HG03439 (cell line): ENCODE results near the gene EVI2B.
"Not testable (repeated sequence)": the region's sequence is repeated elsewhere in the genome, so short reads cannot be mapped to it uniquely, and the experiment has no call there.

Experiments
- ATAC-seq: cut with Tn5 transposase; IDR thresholded peaks from one replicate; pipeline ENCODE4 v1.9.1; 2021; ENCODE audit warnings: mild to moderate bottlenecking, moderate library complexity; ENCODE audit not compliant: unreplicated experiment

The EVI2B gene

DNA sequence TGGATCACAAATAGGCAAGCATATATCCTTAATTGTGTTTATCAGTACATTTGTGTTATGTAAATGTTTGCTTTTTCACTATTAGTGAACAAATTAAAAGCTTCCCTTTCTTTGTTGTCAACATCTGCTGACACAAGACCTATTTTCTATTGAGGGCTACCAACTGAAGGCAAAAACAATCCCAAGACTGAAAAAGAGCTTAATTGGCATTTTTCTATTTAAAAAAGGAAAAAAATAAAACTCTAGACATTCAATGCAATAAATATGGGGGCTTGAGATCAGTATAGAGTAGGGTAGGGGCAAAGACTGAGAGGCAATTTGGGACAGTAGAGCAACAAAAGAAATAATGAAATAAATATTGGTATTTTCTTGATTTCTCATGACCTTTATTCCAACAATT lies 41.1 kb downstream of the EVI2B start:
- ATAC-seq, result no peak

DNA sequence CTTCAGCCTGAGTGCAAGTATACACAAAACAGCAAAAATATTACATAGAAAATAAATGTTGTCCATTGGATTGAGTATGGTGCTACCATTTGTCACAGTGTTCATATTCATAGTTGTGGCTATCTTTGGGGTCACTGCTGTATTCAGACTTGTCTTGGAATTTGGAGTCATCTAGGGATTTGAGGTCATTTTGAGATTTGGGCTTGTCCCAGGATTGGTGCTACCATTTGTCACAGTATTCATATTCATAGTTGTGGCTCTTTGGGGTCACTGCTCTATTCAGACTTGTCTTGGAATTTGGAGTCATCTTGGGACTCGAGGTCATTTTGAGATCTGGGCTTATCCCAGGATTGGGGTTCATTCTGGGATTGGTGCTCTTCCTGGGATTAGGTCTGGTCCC lies 41.6 kb downstream of the EVI2B start:
- ATAC-seq, result no peak

DNA sequence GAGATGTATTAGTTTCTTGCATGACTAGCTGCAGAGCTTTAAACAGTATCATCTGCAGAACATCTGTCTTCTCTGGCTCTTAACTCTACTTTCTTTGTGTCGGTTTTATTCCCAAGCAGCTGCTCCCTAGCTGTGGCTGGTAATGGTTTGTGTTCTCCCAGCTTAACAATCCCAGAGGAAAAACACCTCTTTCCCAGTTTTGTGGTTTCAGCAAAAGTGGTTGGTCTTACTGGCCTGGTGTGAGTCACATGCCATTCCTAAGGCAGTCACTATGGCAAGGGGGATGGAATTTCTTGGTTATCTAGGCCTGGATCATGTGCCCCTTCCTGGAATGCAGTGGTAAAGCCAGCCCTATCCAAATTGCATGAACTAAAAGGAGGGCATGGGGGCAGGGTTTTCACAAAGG lies 44.3 kb downstream of the EVI2B start:
- ATAC-seq, result no peak

DNA sequence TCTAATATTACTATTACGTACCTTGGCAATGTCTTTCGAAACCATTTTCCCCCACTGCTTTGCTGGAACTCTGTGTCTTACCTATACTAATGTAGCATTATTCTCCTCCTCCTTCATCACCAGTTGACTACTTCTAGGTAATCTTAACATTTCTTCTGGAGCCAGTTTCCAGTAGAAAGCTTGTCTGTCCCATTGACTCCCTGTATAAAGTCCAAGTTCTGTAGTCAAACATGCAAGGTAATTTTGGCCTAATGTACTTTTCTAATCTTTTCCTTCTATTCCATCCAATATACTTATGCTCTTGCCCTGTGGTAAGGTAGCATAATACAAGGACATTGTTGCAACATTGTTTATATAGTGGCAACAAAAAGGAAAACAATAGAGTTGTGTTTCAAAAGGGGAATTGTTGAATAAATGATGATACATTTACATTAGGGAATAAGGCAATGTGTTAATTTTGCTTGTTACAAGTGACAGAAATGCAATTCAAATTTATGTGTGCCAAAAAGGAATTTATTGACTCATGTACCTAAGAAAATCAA lies 44.7 kb downstream of the EVI2B start:
- no peak for ATAC-seq

DNA sequence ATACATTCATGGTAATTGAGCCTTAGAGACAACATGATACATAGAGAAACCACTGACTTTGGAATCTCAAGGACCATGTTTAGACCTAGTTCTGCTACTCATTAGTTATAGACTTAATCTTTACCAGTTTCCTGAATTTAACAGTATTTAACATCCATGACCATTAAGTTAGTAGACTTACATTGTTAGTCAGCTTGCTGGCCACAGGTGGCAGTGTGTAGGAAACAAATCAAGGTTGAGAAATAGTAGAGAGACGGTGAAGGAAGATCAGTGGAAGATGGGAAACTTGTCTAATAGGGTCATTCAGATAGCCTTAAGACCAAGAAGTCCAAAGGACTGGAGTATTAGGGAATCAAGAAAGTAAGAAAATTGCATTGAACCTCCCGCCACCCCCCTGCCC lies 47.8 kb downstream of the EVI2B start:
- no peak for ATAC-seq

DNA sequence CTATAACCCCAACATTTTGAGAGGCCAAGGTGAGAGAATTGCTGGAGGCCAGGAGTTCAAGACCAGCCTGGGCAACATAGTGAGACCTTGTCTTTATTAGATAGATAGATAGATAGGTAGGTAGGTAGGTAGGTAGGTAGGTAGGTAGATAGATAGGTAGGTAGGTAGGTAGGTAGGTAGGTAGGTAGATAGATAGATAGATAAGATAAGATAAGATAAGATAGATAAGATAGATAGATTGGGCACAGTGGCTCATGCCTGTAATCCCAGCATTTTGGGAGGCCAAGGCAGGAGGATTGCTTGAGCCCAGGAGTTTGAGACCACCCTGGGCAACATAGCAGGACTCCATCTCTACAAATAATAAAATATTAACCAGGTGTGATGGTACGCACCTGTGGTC lies 50.9 kb downstream of the EVI2B start:
- not testable (repeated sequence) for ATAC-seq

DNA sequence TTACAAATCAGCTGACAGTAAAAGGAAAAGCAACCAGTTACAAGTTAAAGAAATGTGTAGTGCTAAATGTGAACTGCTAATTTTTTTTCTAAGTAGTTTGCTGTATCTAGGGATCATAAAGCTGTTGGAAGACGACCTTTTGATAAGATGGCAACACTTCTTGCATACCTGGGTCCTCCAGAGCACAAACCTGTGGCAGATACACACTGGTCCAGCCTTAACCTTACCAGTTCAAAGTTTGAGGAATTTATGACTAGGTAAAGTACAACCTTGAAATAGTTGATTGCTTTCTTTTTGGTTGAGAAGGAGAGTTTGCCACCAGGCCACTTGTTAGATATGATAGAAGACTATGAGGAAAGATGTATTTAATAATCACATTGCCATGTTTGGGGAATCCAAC lies 52.3 kb downstream of the EVI2B start:
- no peak for ATAC-seq

DNA sequence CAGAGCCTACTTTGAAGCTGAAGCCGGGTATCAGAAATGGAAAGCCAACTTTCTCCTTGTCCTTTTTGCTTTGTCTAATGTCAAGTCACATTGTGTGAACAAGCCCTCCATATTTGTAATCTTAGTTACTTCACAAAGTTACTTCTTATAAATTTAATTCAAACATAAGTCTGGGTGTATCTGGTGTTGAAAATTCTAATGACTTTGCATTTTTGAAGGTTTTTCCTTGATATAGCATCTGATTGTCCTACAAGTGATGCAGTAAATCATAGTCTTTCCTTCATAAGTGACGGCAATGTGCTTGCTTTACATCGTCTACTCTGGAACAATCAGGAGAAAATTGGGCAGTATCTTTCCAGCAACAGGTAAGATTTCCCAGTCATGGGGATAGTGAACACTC lies 53.7 kb downstream of the EVI2B start:
- ATAC-seq, result no peak

DNA sequence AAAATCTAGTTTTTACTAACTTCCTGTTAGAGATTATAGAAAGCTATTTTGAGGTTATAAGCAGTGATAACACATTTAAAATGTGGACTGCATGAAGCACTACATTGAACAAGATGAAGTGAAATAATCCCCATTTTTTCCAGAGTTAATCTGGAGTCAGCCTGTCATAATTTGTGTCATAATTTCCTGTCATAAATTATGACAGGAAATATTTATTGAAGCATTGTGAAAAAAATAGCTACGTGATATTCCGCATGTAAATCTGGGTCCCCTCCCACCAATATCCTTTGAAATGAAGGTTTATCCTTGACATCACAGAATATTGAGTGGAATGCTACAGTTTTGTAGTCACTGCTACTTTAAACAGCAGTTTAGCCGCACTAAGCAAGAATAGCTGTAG lies 56.9 kb downstream of the EVI2B start:
- no peak for ATAC-seq

DNA sequence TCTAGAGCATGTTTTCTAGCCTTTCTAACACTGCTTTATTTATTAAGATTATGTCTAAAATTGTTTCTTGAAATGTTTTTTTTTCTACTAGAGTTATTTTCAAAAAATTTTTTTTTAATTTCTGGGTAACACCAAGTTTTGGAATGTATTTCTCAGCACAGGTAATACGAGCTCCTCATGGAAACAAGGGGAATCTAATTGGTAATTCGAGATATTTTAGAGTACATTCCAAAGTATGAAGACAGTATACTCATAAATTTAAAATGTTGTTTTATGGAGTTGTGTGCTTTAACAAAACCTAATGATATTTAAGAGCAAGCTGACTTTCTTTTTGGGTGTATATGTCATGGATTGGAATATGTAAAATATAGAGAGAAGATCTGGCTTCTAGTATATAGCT lies 59.2 kb downstream of the EVI2B start:
- no peak for ATAC-seq
